GM19193 (cell line): ENCODE measurements around the gene LCLAT1.

Source experiments
- POLR2A ChIP-seq: IDR thresholded peaks from 4 replicates; pipeline ENCODE4 v1.6.1; 2011; ENCODE audit not compliant: insufficient read depth, insufficient read length; ENCODE audit errors: extremely low read depth

The LCLAT1 gene

GRCh38 chr2:30486655-30487054 is 39.6 kb downstream of the LCLAT1 start:
- TF ChIP-seq POLR2A: no peak

DNA sequence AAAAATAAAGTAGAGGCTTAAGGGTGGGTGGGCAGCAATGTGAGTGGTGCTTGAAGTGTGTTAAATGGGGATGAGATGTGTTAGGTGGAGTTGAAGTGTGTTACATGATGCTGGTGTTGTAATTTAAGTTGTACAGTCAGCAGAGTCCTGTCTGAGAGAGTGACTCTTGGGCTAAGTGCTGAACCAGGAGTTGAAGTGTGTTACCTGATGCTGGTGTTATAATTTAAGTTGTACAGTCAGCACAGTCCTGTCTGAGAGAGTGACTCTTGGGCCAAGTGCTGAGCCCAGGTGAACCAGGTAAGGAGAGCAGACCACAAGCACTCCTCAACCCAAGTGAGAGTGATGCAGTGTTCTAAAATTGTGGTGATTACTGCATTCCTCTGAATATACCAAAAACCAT is 40.6 kb downstream of the LCLAT1 start:
- TF ChIP-seq POLR2A: no peak

GRCh38 chr2:30488012-30488659 is 41.1 kb downstream of the LCLAT1 start:
- TF ChIP-seq POLR2A: no peak

DNA sequence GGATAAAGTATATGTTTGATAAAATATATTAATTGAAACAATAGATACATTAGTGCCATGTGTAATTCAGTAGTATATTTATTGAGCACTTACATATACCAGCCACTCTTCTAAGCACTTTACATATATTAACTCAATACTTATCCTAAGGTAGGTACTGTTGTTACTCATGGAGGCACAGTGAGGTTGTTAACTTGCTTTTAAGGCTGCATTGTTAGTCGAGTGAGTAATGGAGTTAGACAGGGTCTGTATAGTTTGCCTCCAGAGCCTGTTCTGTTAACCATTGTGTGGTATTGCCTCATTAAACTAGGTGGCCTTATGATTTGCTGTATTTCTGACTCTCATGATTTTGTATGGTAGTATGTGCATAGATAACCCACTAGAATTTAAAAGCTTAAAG is 44.2 kb downstream of the LCLAT1 start:
- TF ChIP-seq POLR2A: no peak

DNA sequence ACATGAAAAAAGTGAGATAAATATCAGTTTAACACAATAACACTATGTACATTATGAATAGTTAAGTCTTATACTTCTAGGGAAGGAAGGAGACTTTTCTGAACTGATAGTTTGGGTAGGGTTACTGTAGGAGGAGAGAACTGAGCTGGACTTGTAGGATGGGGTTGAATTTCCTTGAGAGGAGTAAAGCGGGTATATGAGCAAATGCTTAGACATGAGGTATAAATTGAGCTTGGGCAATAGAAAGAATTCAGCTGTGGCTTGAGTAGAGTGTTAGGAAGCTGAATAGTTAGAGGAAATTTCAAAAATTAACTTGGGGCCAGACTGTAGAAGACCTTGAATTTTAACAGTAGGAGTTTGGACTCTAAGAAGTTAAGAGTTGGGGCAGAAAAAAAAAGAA is 45.1 kb downstream of the LCLAT1 start:
- TF ChIP-seq POLR2A: no peak

DNA sequence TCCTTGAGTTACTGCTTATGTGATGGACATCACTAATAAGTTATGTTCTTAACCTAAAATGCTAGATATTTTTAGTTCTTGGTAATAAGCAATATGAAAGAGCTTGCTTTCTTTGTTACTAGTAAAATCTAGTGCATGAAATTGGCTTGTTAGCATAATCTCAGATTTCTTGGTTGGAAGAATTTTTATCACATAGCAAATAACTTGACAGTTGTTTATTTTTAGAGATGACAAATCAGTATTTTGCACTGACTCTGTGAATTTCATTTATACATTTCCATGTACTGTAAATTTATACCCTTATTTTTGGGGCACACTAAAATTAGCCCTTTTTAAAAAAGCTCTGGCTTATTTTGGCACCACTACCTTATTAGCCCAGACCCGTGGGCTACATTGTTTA is 45.6 kb downstream of the LCLAT1 start:
- TF ChIP-seq POLR2A: no peak

- no peak for TF ChIP-seq POLR2A
Measured at GRCh38 chr2:30493440-30493839, 46.4 kb downstream of the LCLAT1 start.

DNA sequence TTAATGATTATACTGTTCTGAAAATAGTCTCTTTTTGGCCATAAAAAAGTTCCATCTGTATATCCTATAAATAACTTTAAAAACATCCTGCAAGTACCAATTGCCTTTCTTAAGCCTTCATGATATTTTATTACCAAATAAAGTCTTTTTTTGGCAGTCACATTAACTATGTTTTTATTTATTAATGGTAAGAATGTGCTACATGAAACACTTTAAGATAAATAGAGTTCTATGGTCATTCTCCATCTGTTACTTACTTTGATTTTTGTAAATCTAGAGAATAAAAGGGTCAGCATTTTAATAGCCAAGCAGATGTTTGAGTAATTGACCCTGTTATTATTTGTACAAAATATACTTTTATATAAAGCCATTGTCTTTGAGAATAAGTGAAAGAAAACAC is 52.6 kb downstream of the LCLAT1 start:
- TF ChIP-seq POLR2A: no peak

- TF ChIP-seq POLR2A: no peak
Measured at GRCh38 chr2:30500699-30501098, 53.7 kb downstream of the LCLAT1 start.

DNA sequence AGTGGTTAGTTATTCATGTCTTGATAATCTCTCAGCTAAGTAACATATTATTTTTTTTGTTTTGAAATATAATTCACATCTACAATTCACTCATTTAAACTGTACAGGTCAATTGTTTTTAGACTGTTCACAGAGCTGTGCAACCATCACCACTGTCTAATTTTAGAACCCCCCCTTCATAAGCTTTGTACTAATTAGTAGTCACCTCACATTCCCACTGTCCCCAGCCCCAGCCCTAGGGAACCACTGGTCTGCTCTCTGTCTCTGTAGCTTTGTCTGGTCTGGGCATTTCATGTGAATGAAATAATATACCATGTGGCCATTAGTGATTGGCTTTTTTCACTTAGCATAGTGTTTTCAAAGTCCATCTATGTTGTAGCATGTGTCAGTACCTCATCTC is 55.3 kb downstream of the LCLAT1 start:
- TF ChIP-seq POLR2A: no peak

GRCh38 chr2:30503007-30503694 is 56.1 kb downstream of the LCLAT1 start:
- no peak for TF ChIP-seq POLR2A

- TF ChIP-seq POLR2A: no peak
Measured at GRCh38 chr2:30503695-30504052, 56.6 kb downstream of the LCLAT1 start.

- no peak for TF ChIP-seq POLR2A
Measured at GRCh38 chr2:30504731-30505130, 57.7 kb downstream of the LCLAT1 start.

GRCh38 chr2:30505500-30506180 is 58.6 kb downstream of the LCLAT1 start:
- no peak for TF ChIP-seq POLR2A

- no peak for TF ChIP-seq POLR2A
Measured at GRCh38 chr2:30509716-30510115, 62.7 kb downstream of the LCLAT1 start.

GRCh38 chr2:30510409-30510808 is 63.4 kb downstream of the LCLAT1 start:
- no peak for TF ChIP-seq POLR2A
